ENCODE data around the gene RAVER2. TPM values are rescaled to one million over a fixed set of nuclear protein-coding genes. Genes with fewer than 3 reads are reported as not detected.
A peak's percentile ranks its signal among the peaks of the same experiment; 100 is the strongest.

RAVER2 gene
- total RNA-seq, 5 donors from 2014 or later (not counting 1 experiment from before 2014, with no cell fraction given) = 0.76 to 2.2 (median 1.4) TPM

DNA sequence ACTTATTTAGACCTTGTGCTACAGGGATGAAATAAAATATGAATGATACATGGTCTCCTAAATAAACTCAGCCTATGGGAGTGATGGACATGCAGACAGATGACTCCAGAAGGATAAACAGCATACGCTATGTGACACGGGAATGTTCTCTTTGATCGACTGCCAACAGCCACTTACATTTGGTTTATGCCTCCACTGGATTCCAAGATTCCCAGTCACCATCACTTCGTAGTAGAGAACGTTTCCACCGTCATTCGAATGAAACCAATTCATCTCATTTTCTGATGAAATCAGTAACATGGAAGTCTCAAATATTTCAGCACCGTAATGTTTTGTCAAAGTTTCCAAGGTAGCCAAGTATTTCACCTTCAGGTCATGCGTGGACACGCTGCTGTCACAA, 121.8 kb downstream of the RAVER2 start:
- POLR2A ChIA-PET = interaction anchor here (0.5 to 0.6 kb wide), 3 partner anchors 11 to 185 kb away, joined by 3 to 5 read pairs (median 3); no protein-coding TSS in a partner anchor
- no peak for ATAC-seq (replicated peaks in 1 of 4)
- Histone ChIP-seq H3K36me3 (ENCODE audit: control insufficient read depth in 2 of 2, extremely low read depth in 1 of 2, insufficient read depth in 1 of 2, low read length in 1 of 2) (peaks cover 10 to 90% of the 10 kb centered on the region in 2 donors), H3K9me3 (no peaks in the 10 kb centered on the region), H3K27me3 (replicated peaks in 1 of 2; ENCODE audit: control insufficient read depth in 2 of 2, extremely low read depth in 1 of 2, insufficient read depth in 2 of 2, low read length in 1 of 2) (no peaks in the 10 kb centered on the region), H3K4me3 (ENCODE audit: control insufficient read depth in 1 of 2, extremely low read depth in 1 of 2, low read length in 1 of 2) (no peak overlapping the region), H3K4me1 (ENCODE audit: control insufficient read depth in 1 of 2, extremely low read depth in 1 of 2, insufficient read depth in 2 of 2, low read length in 2 of 2) (peaks cover 8 to 30% of the 10 kb centered on the region in 2 experiments), H3K27ac (ENCODE audit: low read length) (no peak overlapping the region)
- Mint-ChIP-seq H3K4me3 (no peak overlapping the region), H3K27ac (no peak overlapping the region), H3K9me3 (no peaks in the 10 kb centered on the region), H3K36me3 (peaks cover 66% of the 10 kb centered on the region), H3K27me3 (no peaks in the 10 kb centered on the region), H3K4me1 (peaks cover 35 to 50% (median 49%) of the 10 kb centered on the region in 3 donors)
- CTCF ChIA-PET = interaction anchor here in 1 of 2 donors (1.3 kb wide), 1 partner anchor 10 kb away, joined by 5 read pairs; no protein-coding TSS in a partner anchor
- DNase-seq = no peak
- WGBS (ENCODE audit: insufficient coverage) = 96% methylated on average over 7 of the region's 10 CpGs

DNA sequence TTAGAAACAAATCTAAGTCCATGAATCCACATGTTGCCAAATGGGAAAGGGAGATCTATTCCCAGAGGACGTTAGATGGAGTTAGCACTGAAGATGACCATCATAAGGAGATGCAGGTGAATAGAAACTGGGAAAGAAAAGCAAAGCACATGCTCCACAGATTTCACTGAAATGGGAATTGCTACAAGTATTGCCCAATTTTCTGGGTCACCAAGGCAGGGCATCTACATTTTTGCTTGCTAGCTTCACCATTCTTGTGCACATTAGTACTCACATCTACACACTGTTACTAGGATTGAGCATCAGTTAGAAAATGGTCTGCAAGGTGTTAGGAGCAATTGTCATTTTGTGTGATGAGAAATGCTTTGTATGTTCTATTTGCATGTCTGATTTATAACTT, 122.4 kb downstream of the RAVER2 start:
- Mint-ChIP-seq H3K27me3 (no peaks in the 10 kb centered on the region), H3K4me3 (no peak overlapping the region), H3K36me3 (peaks cover 66% of the 10 kb centered on the region), H3K9me3 (no peaks in the 10 kb centered on the region), H3K4me1 (peaks cover 37 to 50% (median 49%) of the 10 kb centered on the region in 3 donors), H3K27ac (peak overlapping the region in 1 of 2 donors; percentile 44)
- WGBS (ENCODE audit: insufficient coverage) = no CpG with 5 or more reads among the region's 1 CpG
- ATAC-seq (replicated peaks in 1 of 4) (no peak), DNase-seq (no peak)
- POLR2A ChIA-PET = interaction anchor here in 1 of 2 donors (1.1 kb wide), 1 partner anchor 198 kb away, joined by 4 read pairs; no protein-coding TSS in a partner anchor
- peaks cover 8 to 27% of the 10 kb centered on the region in 2 experiments for H3K4me1 ChIP-seq (ENCODE audit: control insufficient read depth in 1 of 2, extremely low read depth in 1 of 2, insufficient read depth in 2 of 2, low read length in 2 of 2)
- no peak overlapping the region for H3K27ac ChIP-seq (ENCODE audit: low read length)
- H3K27me3 ChIP-seq (replicated peaks in 1 of 2; ENCODE audit: control insufficient read depth in 2 of 2, extremely low read depth in 1 of 2, insufficient read depth in 2 of 2, low read length in 1 of 2) = no peaks in the 10 kb centered on the region
- no peaks in the 10 kb centered on the region for H3K9me3 ChIP-seq
- CTCF ChIA-PET = no interaction called here
- peaks cover 7 to 90% of the 10 kb centered on the region in 2 donors for H3K36me3 ChIP-seq (ENCODE audit: control insufficient read depth in 2 of 2, extremely low read depth in 1 of 2, insufficient read depth in 1 of 2, low read length in 1 of 2)
- no peak overlapping the region for H3K4me3 ChIP-seq (ENCODE audit: control insufficient read depth in 1 of 2, extremely low read depth in 1 of 2, low read length in 1 of 2)

DNA sequence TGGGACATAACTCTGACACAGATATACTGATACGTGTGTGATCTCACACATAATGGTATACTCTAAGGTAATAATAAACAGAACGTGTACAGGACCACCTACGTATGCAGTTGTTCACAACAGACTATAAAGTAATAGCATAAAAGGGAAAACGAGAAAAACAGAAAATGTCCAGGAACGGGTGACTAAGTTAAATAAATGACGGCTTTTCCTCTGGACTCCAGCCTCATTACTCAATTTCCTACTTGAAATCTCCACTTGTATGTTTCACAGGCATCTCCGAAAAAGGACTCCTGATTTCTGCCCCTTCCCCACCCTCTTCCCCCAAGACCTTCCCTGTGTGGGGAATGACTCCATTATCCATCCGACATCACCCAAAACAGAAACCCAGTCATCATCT, 126.4 kb downstream of the RAVER2 start:
- Mint-ChIP-seq H3K9me3 (no peaks in the 10 kb centered on the region), H3K27me3 (no peaks in the 10 kb centered on the region), H3K4me3 (no peak overlapping the region), H3K27ac (peak overlapping the region; percentile 41 to 50), H3K36me3 (peaks cover 76% of the 10 kb centered on the region), H3K4me1 (peaks cover 40 to 55% (median 44%) of the 10 kb centered on the region in 3 donors)
- no peaks in the 10 kb centered on the region for H3K9me3 ChIP-seq
- no peak overlapping the region for H3K4me3 ChIP-seq (ENCODE audit: control insufficient read depth in 1 of 2, extremely low read depth in 1 of 2, low read length in 1 of 2)
- 100% methylated on average over 3 of the region's 8 CpGs for WGBS (ENCODE audit: insufficient coverage)
- H3K36me3 ChIP-seq (ENCODE audit: control insufficient read depth in 2 of 2, extremely low read depth in 1 of 2, insufficient read depth in 1 of 2, low read length in 1 of 2) = peaks cover 7 to 96% of the 10 kb centered on the region in 2 donors
- ChIA-PET POLR2A (no interaction called here), CTCF (no interaction called here)
- H3K27ac ChIP-seq (ENCODE audit: low read length) = no peak overlapping the region
- no peaks in the 10 kb centered on the region for H3K27me3 ChIP-seq (replicated peaks in 1 of 2; ENCODE audit: control insufficient read depth in 2 of 2, extremely low read depth in 1 of 2, insufficient read depth in 2 of 2, low read length in 1 of 2)
- ATAC-seq (replicated peaks in 1 of 4) (no peak), DNase-seq (no peak)
- peaks cover 11 to 20% of the 10 kb centered on the region in 2 experiments for H3K4me1 ChIP-seq (ENCODE audit: control insufficient read depth in 1 of 2, extremely low read depth in 1 of 2, insufficient read depth in 2 of 2, low read length in 2 of 2)

DNA sequence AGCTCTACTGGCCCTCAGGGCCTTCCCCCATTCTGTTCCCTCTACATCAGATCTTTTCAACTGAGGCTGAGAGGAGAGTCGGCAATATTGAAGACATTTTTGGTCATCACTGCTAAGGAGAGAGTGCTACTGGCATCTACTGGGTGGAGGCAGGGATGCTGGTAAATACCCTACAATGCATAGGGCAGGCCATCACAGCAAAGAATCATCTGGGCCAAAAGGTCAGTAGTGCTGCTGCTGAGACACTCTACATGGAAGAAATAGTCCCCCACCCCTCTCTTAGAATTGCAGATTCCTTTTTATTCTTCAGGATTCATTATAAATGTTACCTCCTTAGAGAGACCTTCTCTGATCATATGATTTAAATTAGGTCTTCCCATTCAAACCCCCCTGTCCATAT, 127.2 kb downstream of the RAVER2 start:
- H3K27me3 Mint-ChIP-seq = no peaks in the 10 kb centered on the region
- Histone ChIP-seq H3K4me3 (ENCODE audit: control insufficient read depth in 1 of 2, extremely low read depth in 1 of 2, low read length in 1 of 2) (no peak overlapping the region), H3K9me3 (no peaks in the 10 kb centered on the region), H3K4me1 (ENCODE audit: control insufficient read depth in 1 of 2, extremely low read depth in 1 of 2, insufficient read depth in 2 of 2, low read length in 2 of 2) (peaks cover 19 to 22% of the 10 kb centered on the region in 2 experiments), H3K27ac (ENCODE audit: low read length) (no peak overlapping the region), H3K36me3 (ENCODE audit: control insufficient read depth in 2 of 2, extremely low read depth in 1 of 2, insufficient read depth in 1 of 2, low read length in 1 of 2) (peaks cover 7 to 90% of the 10 kb centered on the region in 2 donors), H3K27me3 (replicated peaks in 1 of 2; ENCODE audit: control insufficient read depth in 2 of 2, extremely low read depth in 1 of 2, insufficient read depth in 2 of 2, low read length in 1 of 2) (no peaks in the 10 kb centered on the region)
- no CpG with 5 or more reads among the region's 1 CpG for WGBS (ENCODE audit: insufficient coverage)
- CTCF ChIA-PET = no interaction called here
- H3K36me3 Mint-ChIP-seq = peaks cover 73% of the 10 kb centered on the region
- H3K4me1 Mint-ChIP-seq = peaks cover 48 to 59% (median 48%) of the 10 kb centered on the region in 3 donors
- peak overlapping the region; percentile 25 to 50 for H3K27ac Mint-ChIP-seq
- no peak overlapping the region for H3K4me3 Mint-ChIP-seq
- DNase-seq (no peak), ATAC-seq (replicated peaks in 1 of 4) (no peak)
- no peaks in the 10 kb centered on the region for H3K9me3 Mint-ChIP-seq
- POLR2A ChIA-PET = no interaction called here

GRCh38 chr1:64873576-64873975, 128.7 kb downstream of the RAVER2 start:
- Mint-ChIP-seq H3K27ac (no peak overlapping the region), H3K27me3 (no peaks in the 10 kb centered on the region), H3K4me3 (no peak overlapping the region), H3K9me3 (no peaks in the 10 kb centered on the region), H3K4me1 (peaks cover 61 to 71% (median 62%) of the 10 kb centered on the region in 3 donors), H3K36me3 (peaks cover 72% of the 10 kb centered on the region)
- peaks cover 30 to 32% of the 10 kb centered on the region in 2 experiments for H3K4me1 ChIP-seq (ENCODE audit: control insufficient read depth in 1 of 2, extremely low read depth in 1 of 2, insufficient read depth in 2 of 2, low read length in 2 of 2)
- no peaks in the 10 kb centered on the region for H3K9me3 ChIP-seq
- WGBS (ENCODE audit: insufficient coverage) = 99% methylated on average over 6 of the region's 9 CpGs
- peaks cover 7 to 84% of the 10 kb centered on the region in 2 donors for H3K36me3 ChIP-seq (ENCODE audit: control insufficient read depth in 2 of 2, extremely low read depth in 1 of 2, insufficient read depth in 1 of 2, low read length in 1 of 2)
- H3K4me3 ChIP-seq (ENCODE audit: control insufficient read depth in 1 of 2, extremely low read depth in 1 of 2, low read length in 1 of 2) = no peak overlapping the region
- no peak overlapping the region for H3K27ac ChIP-seq (ENCODE audit: low read length)
- no peaks in the 10 kb centered on the region for H3K27me3 ChIP-seq (replicated peaks in 1 of 2; ENCODE audit: control insufficient read depth in 2 of 2, extremely low read depth in 1 of 2, insufficient read depth in 2 of 2, low read length in 1 of 2)
- POLR2A ChIA-PET = no interaction called here
- DNase-seq = no peak
- CTCF ChIA-PET = interaction anchor here in 1 of 2 donors (1.1 kb wide), 1 partner anchor 41 kb away, joined by 4 read pairs; no protein-coding TSS in a partner anchor
- no peak for ATAC-seq (replicated peaks in 1 of 4)

DNA sequence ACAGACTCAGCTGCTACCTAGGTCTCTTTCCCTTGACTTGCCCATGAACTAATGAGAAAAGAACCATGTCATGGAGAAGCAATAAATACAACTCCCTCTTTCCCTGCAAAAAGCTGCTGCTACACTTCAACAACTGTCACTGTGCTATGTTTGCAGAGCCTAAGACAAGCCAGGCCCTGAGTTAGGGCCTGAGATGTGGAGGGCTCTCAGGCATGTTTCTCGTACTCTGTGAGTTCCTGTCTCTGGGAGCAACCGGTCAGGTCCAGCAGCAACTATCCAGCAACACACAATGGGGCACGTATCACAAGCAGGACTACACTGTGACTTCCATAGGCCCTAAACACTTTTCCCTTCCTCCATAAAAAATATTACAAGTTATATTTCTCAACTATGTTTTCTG, 129.8 kb downstream of the RAVER2 start:
- Histone ChIP-seq H3K27ac (ENCODE audit: low read length) (no peak overlapping the region), H3K27me3 (replicated peaks in 1 of 2; ENCODE audit: control insufficient read depth in 2 of 2, extremely low read depth in 1 of 2, insufficient read depth in 2 of 2, low read length in 1 of 2) (no peaks in the 10 kb centered on the region), H3K4me1 (ENCODE audit: control insufficient read depth in 1 of 2, extremely low read depth in 1 of 2, insufficient read depth in 2 of 2, low read length in 2 of 2) (peaks cover 35 to 36% of the 10 kb centered on the region in 2 experiments), H3K36me3 (ENCODE audit: control insufficient read depth in 2 of 2, extremely low read depth in 1 of 2, insufficient read depth in 1 of 2, low read length in 1 of 2) (peaks cover 7 to 78% of the 10 kb centered on the region in 2 donors), H3K4me3 (ENCODE audit: control insufficient read depth in 1 of 2, extremely low read depth in 1 of 2, low read length in 1 of 2) (no peak overlapping the region), H3K9me3 (no peaks in the 10 kb centered on the region)
- DNase-seq (no peak), ATAC-seq (replicated peaks in 1 of 4) (no peak)
- Mint-ChIP-seq H3K36me3 (peaks cover 62% of the 10 kb centered on the region), H3K27me3 (no peaks in the 10 kb centered on the region), H3K27ac (peak overlapping the region; percentile 33 to 92), H3K4me3 (peak overlapping the region in 1 of 3 donors; percentile 55), H3K4me1 (peaks cover 67 to 76% (median 71%) of the 10 kb centered on the region in 3 donors), H3K9me3 (no peaks in the 10 kb centered on the region)
- CTCF ChIA-PET = no interaction called here
- 100% methylated on average over 2 of the region's 3 CpGs for WGBS (ENCODE audit: insufficient coverage)
- POLR2A ChIA-PET = no interaction called here

Measured in T-cell (primary cell).